Measurements from ENCODE around the gene HAND1. TPM values are rescaled to one million over a fixed set of nuclear protein-coding genes. Genes with fewer than 3 reads are reported as not detected.

Gene HAND1
- total RNA-seq, 2 experiments from 2014 or later = not detected

DNA sequence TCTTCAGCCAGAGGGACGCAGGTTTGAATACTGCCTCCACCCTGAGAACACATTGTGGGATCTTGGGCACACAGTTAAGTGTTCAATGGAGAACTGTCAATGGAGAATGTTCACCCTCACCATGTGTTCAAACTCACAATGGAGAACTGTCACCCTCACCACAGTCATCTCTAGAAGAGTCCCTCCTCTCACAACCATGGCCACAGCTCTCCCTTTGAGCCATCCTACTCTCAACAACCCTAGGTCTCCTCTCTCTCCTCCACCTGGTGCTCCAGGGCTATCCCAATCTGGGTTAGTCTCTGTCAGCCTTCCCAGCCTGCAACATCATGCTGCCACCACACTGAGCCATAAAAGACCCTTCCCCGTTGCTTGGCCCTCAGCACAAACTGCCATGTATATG lies 36.3 kb upstream of the HAND1 start:
- ChIA-PET CTCF (interaction anchor here (0.9 kb wide), 1 partner anchor 15 kb away, joined by 3 read pairs; no protein-coding TSS in a partner anchor), POLR2A (no interaction called here)
- Mint-ChIP-seq H3K27ac (no peak overlapping the region), H3K36me3 (ENCODE audit: low read depth) (no peaks in the 10 kb centered on the region), H3K4me3 (no peak overlapping the region), H3K4me1 (ENCODE audit: low read depth) (peaks cover 14% of the 10 kb centered on the region), H3K27me3 (peaks cover 35% of the 10 kb centered on the region), H3K9me3 (no peaks in the 10 kb centered on the region)
- no peak for DNase-seq
- TF ChIP-seq, protein P1, sequence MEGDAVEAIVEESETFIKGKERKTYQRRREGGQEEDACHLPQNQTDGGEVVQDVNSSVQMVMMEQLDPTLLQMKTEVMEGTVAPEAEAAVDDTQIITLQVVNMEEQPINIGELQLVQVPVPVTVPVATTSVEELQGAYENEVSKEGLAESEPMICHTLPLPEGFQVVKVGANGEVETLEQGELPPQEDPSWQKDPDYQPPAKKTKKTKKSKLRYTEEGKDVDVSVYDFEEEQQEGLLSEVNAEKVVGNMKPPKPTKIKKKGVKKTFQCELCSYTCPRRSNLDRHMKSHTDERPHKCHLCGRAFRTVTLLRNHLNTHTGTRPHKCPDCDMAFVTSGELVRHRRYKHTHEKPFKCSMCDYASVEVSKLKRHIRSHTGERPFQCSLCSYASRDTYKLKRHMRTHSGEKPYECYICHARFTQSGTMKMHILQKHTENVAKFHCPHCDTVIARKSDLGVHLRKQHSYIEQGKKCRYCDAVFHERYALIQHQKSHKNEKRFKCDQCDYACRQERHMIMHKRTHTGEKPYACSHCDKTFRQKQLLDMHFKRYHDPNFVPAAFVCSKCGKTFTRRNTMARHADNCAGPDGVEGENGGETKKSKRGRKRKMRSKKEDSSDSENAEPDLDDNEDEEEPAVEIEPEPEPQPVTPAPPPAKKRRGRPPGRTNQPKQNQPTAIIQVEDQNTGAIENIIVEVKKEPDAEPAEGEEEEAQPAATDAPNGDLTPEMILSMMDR (IDR thresholded peaks at IDR 0.05) = no peak
- ATAC-seq = peak; percentile 45
- intact Hi-C loops (cut with micrococcal nuclease) = no loop called here

GRCh38 chr5:154513669-154514084 lies 35.6 kb upstream of the HAND1 start:
- POLR2A ChIA-PET = no interaction called here
- no peak overlapping the region for H3K27ac Mint-ChIP-seq
- ATAC-seq = peak; percentile 54

GRCh38 chr5:154511984-154512383 lies 34.0 kb upstream of the HAND1 start:
- Mint-ChIP-seq H3K36me3 (ENCODE audit: low read depth) (no peaks in the 10 kb centered on the region), H3K9me3 (no peaks in the 10 kb centered on the region), H3K27me3 (peaks cover 32% of the 10 kb centered on the region), H3K4me3 (no peak overlapping the region), H3K4me1 (ENCODE audit: low read depth) (peaks cover 14% of the 10 kb centered on the region), H3K27ac (no peak overlapping the region)
- intact Hi-C loops (cut with micrococcal nuclease) = no loop called here
- TF ChIP-seq, protein P1 (IDR thresholded peaks at IDR 0.05) = no peak
- no peak for ATAC-seq
- ChIA-PET POLR2A (no interaction called here), CTCF (interaction anchor here (1.2 to 3.5 kb wide), 2 partner anchors 9 to 44 kb away, joined by 4 to 25 read pairs; no protein-coding TSS in a partner anchor)
- no peak for DNase-seq

More at GRCh38 chr5:154513669-154514084, 35.6 kb upstream of the HAND1 start:
- Mint-ChIP-seq H3K27me3 (peaks cover 36% of the 10 kb centered on the region), H3K9me3 (no peaks in the 10 kb centered on the region), H3K36me3 (ENCODE audit: low read depth) (no peaks in the 10 kb centered on the region), H3K4me3 (no peak overlapping the region), H3K4me1 (ENCODE audit: low read depth) (peaks cover 14% of the 10 kb centered on the region)
- TF ChIP-seq, protein P1 (IDR thresholded peaks at IDR 0.05) = no peak
- DNase-seq = peak; percentile 57
- intact Hi-C loops (cut with micrococcal nuclease) = no loop called here
- CTCF ChIA-PET = no interaction called here

DNA sequence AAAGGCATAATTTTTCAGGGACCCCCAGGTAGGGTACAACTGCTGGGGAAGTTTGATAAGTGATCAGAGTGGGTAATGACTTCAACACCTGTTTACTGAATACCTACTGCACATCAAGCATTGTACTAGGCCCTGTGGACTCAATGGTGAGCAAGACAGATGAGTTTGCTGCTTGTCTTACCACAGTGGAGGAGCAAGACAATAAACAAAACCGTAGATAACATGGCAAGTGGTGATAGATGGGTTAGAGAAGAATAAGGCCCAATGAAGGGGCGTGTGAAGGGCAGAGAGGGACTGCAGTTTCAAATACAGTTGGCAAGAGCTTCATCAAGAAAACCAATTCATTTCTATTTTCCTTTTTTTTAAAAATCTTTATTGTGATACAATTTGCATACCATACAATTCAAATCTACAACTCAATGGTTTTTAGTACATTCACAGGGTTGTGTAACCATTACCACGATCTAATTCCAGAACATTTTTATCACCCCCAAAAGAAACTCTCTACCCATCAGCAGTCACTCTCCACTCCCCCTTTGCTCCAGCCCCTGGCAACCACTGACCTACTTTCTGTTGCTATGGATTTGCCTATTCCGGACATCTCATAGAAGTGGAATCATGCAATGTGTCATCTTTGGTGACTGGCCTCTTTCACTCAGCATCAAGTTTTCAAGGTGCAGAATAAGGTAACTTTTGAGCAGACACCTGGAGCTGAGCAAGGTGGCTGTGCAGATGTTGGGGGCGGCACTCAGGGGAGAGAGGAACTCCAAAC lies 31.9 kb upstream of the HAND1 start:
- H3K36me3 Mint-ChIP-seq (ENCODE audit: low read depth) = no peaks in the 10 kb centered on the region
- CTCF ChIA-PET = interaction anchor here (3.5 kb wide), 1 partner anchor 11 kb away, joined by 25 read pairs; no protein-coding TSS in a partner anchor
- DNase-seq (no peak), ATAC-seq (no peak)
- TF ChIP-seq, protein P1 (IDR thresholded peaks at IDR 0.05) = no peak
- H3K4me3 Mint-ChIP-seq = no peak overlapping the region
- peaks cover 14% of the 10 kb centered on the region for H3K4me1 Mint-ChIP-seq (ENCODE audit: low read depth)
- peaks cover 31% of the 10 kb centered on the region for H3K27me3 Mint-ChIP-seq
- intact Hi-C loops (cut with micrococcal nuclease) = no loop called here
- H3K27ac Mint-ChIP-seq = no peak overlapping the region
- POLR2A ChIA-PET = no interaction called here
- no peaks in the 10 kb centered on the region for H3K9me3 Mint-ChIP-seq

- DNase-seq = no peak
- H3K4me3 Mint-ChIP-seq = no peak overlapping the region
- H3K27me3 Mint-ChIP-seq = peaks cover 30% of the 10 kb centered on the region
- CTCF ChIA-PET = interaction anchor here (2.3 kb wide), 1 partner anchor 13 kb away, joined by 10 read pairs; no protein-coding TSS in a partner anchor
- H3K27ac Mint-ChIP-seq = no peak overlapping the region
- POLR2A ChIA-PET = interaction anchor here (0.6 kb wide), 1 partner anchor 18 kb away, joined by 4 read pairs; no protein-coding TSS in a partner anchor
- no peaks in the 10 kb centered on the region for H3K36me3 Mint-ChIP-seq (ENCODE audit: low read depth)
- TF ChIP-seq, protein P1 (IDR thresholded peaks at IDR 0.05) = no peak
- peaks cover 3% of the 10 kb centered on the region for H3K4me1 Mint-ChIP-seq (ENCODE audit: low read depth)
- intact Hi-C loops (cut with micrococcal nuclease) = no loop called here
- no peaks in the 10 kb centered on the region for H3K9me3 Mint-ChIP-seq
- ATAC-seq = no peak
Observed at GRCh38 chr5:154508114-154508513, 30.1 kb upstream of the HAND1 start.
